ENCODE measurements around the gene RECQL.
"Not testable (repeated sequence)": the region's sequence is repeated elsewhere in the genome, so short reads cannot be mapped to it uniquely, and the experiment has no call there.

The RECQL gene

DNA sequence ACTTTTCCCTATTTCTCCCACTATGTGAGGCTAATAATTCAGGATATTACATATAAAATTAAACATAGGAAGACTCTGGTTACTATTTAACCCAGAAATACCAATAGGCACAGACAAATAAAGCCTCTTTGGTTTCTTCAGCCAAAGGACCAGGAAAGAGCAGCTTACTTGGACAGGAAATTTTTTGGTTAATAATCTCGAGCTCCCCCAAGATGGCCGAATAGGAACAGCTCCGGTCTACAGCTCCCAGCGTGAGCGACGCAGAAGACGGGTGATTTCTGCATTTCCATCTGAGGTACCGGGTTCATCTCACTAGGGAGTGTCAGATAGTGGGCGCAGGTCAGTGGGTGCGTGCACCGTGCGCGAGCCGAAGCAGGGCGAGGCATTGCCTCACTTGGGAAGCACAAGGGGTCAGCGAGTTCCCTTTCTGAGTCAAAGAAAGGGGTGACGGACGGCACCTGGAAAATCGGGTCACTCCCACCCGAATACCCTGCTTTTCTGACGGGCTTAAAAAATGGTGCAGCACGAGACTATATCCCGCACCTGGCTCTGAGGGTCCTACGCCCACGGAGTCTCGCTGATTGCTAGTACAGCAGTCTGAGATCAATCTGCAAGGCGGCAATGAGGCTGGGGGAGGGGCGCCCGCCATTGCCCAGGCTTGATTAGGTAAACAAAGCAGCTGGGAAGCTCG is 82.3 kb downstream of the RECQL start:
- DNase-seq: not testable (repeated sequence)

Data from NK-92 treated with Interleukin-12 subunit alpha and Interleukin-12 subunit beta, amount 100 ng/mL, for 24 hours (cell line).